WTC11 (cell line): ENCODE results near the gene SEBOX.

Experiments
- CREB1 ChIP-seq: sonication (generic); formaldehyde crosslinking; IDR thresholded peaks from 2 replicates; pipeline ENCODE4 v1.8.0; 2023; ENCODE audit warnings: mild to moderate bottlenecking, missing genetic modification reagents
- CTCF ChIP-seq: fragments of 200-600 bp; IDR thresholded peaks from 2 replicates; pipeline ENCODE4 v1.8.0; 2022; ENCODE audit warnings: antibody characterized with exemption
- JUN ChIP-seq: sonication (generic); formaldehyde crosslinking; IDR thresholded peaks from 2 replicates; pipeline ENCODE4 v1.8.0; 2023; ENCODE audit warnings: mild to moderate bottlenecking, missing genetic modification reagents
- KAT7 ChIP-seq: sonication (generic); formaldehyde crosslinking; IDR thresholded peaks from 2 replicates; pipeline ENCODE4 v1.8.1; 2023; ENCODE audit warnings: missing genetic modification reagents, mild to moderate bottlenecking, borderline replicate concordance
- TF ChIP-seq, protein P1 (sequence below): sonication (generic); formaldehyde crosslinking; conservative IDR thresholded peaks from 2 replicates; pipeline ENCODE4 v1.8.1; 2022; ENCODE audit warnings: mild to moderate bottlenecking, missing genetic modification reagents
- TF ChIP-seq, protein P2 (sequence below): fragments of 250-450 bp; sonication (Bioruptor Pico); IDR thresholded peaks from 2 replicates; pipeline ENCODE4 v1.8.0; 2021; ENCODE audit warnings: mild to moderate bottlenecking
- TF ChIP-seq, protein P3 (sequence below): sonication (generic); formaldehyde crosslinking; IDR thresholded peaks from 2 replicates; pipeline ENCODE4 v1.8.1; 2023; ENCODE audit warnings: mild to moderate bottlenecking, missing genetic modification reagents, moderate library complexity

GRCh38 chr17:28399808-28400207, 34.8 kb upstream of the SEBOX start:
- TF ChIP-seq, protein P1, sequence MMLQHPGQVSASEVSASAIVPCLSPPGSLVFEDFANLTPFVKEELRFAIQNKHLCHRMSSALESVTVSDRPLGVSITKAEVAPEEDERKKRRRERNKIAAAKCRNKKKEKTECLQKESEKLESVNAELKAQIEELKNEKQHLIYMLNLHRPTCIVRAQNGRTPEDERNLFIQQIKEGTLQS (CRISPR knock-in tag): no peak
- TF ChIP-seq CREB1 (no peak), CTCF (no peak), JUN (CRISPR knock-in tag) (no peak), KAT7 (CRISPR knock-in tag) (no peak)
- TF ChIP-seq, protein P2, sequence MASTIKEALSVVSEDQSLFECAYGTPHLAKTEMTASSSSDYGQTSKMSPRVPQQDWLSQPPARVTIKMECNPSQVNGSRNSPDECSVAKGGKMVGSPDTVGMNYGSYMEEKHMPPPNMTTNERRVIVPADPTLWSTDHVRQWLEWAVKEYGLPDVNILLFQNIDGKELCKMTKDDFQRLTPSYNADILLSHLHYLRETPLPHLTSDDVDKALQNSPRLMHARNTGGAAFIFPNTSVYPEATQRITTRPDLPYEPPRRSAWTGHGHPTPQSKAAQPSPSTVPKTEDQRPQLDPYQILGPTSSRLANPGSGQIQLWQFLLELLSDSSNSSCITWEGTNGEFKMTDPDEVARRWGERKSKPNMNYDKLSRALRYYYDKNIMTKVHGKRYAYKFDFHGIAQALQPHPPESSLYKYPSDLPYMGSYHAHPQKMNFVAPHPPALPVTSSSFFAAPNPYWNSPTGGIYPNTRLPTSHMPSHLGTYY (CRISPR knock-in tag): no peak
- TF ChIP-seq, protein P3, sequence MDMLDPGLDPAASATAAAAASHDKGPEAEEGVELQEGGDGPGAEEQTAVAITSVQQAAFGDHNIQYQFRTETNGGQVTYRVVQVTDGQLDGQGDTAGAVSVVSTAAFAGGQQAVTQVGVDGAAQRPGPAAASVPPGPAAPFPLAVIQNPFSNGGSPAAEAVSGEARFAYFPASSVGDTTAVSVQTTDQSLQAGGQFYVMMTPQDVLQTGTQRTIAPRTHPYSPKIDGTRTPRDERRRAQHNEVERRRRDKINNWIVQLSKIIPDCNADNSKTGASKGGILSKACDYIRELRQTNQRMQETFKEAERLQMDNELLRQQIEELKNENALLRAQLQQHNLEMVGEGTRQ: no peak
